ENCODE results near the gene HRH1.

GRCh38 chr3:11302444-11302843, 148.2 kb downstream of the HRH1 start:
- TF ChIP-seq, protein P1, sequence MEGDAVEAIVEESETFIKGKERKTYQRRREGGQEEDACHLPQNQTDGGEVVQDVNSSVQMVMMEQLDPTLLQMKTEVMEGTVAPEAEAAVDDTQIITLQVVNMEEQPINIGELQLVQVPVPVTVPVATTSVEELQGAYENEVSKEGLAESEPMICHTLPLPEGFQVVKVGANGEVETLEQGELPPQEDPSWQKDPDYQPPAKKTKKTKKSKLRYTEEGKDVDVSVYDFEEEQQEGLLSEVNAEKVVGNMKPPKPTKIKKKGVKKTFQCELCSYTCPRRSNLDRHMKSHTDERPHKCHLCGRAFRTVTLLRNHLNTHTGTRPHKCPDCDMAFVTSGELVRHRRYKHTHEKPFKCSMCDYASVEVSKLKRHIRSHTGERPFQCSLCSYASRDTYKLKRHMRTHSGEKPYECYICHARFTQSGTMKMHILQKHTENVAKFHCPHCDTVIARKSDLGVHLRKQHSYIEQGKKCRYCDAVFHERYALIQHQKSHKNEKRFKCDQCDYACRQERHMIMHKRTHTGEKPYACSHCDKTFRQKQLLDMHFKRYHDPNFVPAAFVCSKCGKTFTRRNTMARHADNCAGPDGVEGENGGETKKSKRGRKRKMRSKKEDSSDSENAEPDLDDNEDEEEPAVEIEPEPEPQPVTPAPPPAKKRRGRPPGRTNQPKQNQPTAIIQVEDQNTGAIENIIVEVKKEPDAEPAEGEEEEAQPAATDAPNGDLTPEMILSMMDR (IDR thresholded peaks at IDR 0.05 in 4 of 5, conservative IDR thresholded peaks at IDR 0.05 in 1 of 5): no peak
- no peak for TF ChIP-seq POLR2A (IDR thresholded peaks at IDR 0.05)
